Motor neuron (in vitro differentiated cells): ENCODE data around the gene KANSL1L. TPM values are rescaled to one million over a fixed set of nuclear protein-coding genes. Genes with fewer than 3 reads are reported as not detected.
"Not testable (repeated sequence)": the region's sequence is repeated elsewhere in the genome, so short reads cannot be mapped to it uniquely, and the experiment has no call there.

ENCODE experiments used
- ATAC-seq, 8 experiments: fragments of 200-7000 bp; cut with Tn5 transposase; replicated peaks in 6 of 8; 2 replicates each; pipeline ENCODE4 v1.8.0; 2021; ENCODE audit warnings: mild to moderate bottlenecking in 8 of 8, moderate library complexity in 8 of 8
- H3K27ac ChIP-seq, 2 donors: fragments of 250-450 bp; sonication (Bioruptor Pico); 2 replicates each; pipeline ENCODE4 v1.9.0; 2021; ENCODE audit warnings: antibody characterized with exemption in 2 of 2, mild to moderate bottlenecking in 2 of 2, moderate library complexity in 1 of 2
- H3K4me1 ChIP-seq, 2 donors: fragments of 250-450 bp; sonication (Bioruptor Pico); replicated peaks in 1 of 2; 2 replicates each; pipeline ENCODE4 v1.6.1; 2021; ENCODE audit warnings: antibody characterized with exemption in 2 of 2, mild to moderate bottlenecking in 2 of 2, moderate library complexity in 1 of 2
- H3K4me3 ChIP-seq, 5 donors: fragments of 250-450 bp; sonication (Bioruptor Pico); 2 replicates each; pipeline ENCODE4 v1.9.0; 2021; ENCODE audit warnings: antibody characterized with exemption in 5 of 5, mild to moderate bottlenecking in 5 of 5, moderate library complexity in 4 of 5
- WGBS, 10 experiments: fragments of 450-650 bp; shearing (Covaris generic); methylation state at CpG; one replicate each; pipeline ENCODE4 v1.0.0; 2022; 5-methylcytosine and 5-hydroxymethylcytosine counted together
- in situ Hi-C, 9 experiments: fragments of 400-800 bp; cut with MboI; loops; one replicate each; pipeline ENCODE4 v1.15.0; 2021; ENCODE audit warnings: low sequenced_read_pairs in 9 of 9, low pct_unique_long_range_greater_than_20kb in 2 of 9; ENCODE audit not compliant: unreplicated experiment in 9 of 9
- total RNA-seq, 8 experiments: library from RNA; unstranded; fragments of 300-600 nt; gene quantifications; 2 replicates each; pipeline versions ENCODE4 v1.2.3 to v1.2.4, GENCODE V29; 2022

KANSL1L gene
- total RNA-seq, 8 experiments from 2014 or later: 8.0 to 38.9 (median 16.6) TPM

DNA sequence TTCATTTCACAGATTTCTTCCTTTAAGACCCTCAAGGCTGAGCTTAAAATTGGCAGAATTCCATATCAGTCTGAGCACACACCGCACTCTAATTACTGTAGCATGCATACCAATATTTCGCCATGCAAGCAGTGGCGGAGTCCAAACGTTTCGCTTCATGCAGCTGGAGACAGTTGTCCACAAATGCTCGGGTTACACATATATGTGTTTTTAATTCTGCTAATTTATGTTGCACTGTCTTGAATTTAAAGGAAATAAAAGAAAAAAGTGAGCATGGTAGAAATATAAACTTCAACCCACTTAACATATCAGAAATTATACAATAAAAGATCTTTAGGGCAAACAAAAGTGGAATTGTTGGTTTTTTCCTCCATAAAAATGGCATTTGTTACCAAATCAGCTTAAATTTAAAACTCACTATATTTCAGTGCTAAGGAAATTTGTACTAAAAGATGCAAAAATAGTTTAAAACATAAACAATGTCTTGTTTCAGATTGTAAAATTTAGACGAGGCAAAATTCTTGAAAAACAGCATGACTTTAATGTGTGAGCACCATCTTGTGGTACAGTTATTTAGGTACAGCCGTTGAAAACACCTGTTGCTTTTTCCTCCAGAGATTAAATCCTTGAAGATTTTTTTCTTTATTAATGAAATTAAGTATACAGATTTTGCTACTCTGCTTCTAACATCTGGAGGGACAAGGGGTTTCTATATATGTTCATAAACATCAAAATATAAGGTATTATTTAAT lies 24.1 kb upstream of the KANSL1L start:
- Histone ChIP-seq H3K4me1 (no peaks in the 10 kb centered on the region), H3K4me3 (no peak overlapping the region), H3K27ac (no peak overlapping the region)
- WGBS, 10 experiments: 1 to 80% (median 62%) methylated on average over 2 to 8 of the region's 8 CpGs
- in situ Hi-C loops: loop anchor here in 3 of 9 experiments (10.0 to 25.0 kb wide), 5 partner anchors 120 to 1783 kb away; partner anchors contain the start of gene PTH2R (in 1 of the 3)
- peak in 2 of 8 experiments; percentile 51 to 54 for ATAC-seq

- WGBS, 10 experiments: 0 to 100% (median 78%) methylated on average over 1 to 4 of the region's 4 CpGs; no CpG with 5 or more reads in 1 of the 10 experiments
- Histone ChIP-seq H3K27ac (no peak overlapping the region), H3K4me1 (no peaks in the 10 kb centered on the region), H3K4me3 (no peak overlapping the region)
- no peak for ATAC-seq
- in situ Hi-C loops: loop anchor here in 3 of 9 experiments (10.0 to 25.0 kb wide), 5 partner anchors 116 to 1778 kb away; partner anchors contain the start of gene PTH2R (in 1 of the 3)
Measured at GRCh38 chr2:210190345-210190744, 19.1 kb upstream of the KANSL1L start.

DNA sequence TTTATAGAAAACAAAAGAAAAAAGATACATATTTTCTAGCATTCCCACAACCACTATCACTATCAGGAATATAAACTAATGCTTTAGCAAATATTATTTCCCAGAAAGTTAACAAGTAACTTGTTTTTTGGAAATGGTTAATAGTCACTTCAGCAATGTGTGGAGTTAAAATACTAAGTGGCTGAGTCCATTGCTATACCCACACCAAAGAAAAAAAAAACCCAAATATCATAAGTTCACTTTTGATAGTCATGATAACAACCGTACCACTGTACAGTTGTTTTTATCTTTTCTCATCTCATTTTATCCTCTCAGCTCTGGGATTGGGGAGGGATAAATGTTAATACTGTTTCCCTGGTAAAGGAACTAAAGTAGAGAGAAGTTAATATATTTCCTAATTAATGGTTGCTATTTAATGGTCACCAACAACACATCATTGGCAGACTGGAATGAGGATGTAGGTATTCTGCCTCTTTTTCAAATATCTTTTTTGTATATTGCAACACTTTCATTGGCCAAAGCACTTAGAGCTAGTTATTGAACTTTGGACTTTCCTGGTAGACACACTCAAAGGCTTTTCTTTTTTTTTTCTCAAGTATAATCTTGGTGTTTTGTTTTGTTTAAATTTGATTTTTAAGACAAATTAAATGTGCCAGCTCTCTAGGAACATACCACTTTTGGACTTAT lies 18.4 kb upstream of the KANSL1L start:
- Histone ChIP-seq H3K27ac (no peak overlapping the region), H3K4me3 (no peak overlapping the region), H3K4me1 (no peaks in the 10 kb centered on the region)
- no peak for ATAC-seq
- in situ Hi-C loops: loop anchor here in 3 of 9 experiments (10.0 to 25.0 kb wide), 5 partner anchors 115 to 1777 kb away; partner anchors contain the start of gene PTH2R (in 1 of the 3)
- WGBS, 10 experiments: 29 to 100% (median 93%) methylated on average over 1 of the region's 1 CpG; no CpG with 5 or more reads in 4 of the 10 experiments

GRCh38 chr2:210188755-210189154 lies 17.5 kb upstream of the KANSL1L start:
- no peak overlapping the region for H3K4me3 ChIP-seq
- WGBS, 10 experiments: 17 to 100% (median 76%) methylated on average over 1 to 2 of the region's 2 CpGs; no CpG with 5 or more reads in 2 of the 10 experiments
- no peaks in the 10 kb centered on the region for H3K4me1 ChIP-seq
- H3K27ac ChIP-seq: no peak overlapping the region
- ATAC-seq: no peak
- in situ Hi-C loops: loop anchor here in 2 of 9 experiments (25.0 kb wide), 3 partner anchors 201 to 1776 kb away; partner anchors contain the start of gene PTH2R (in 1 of the 2)

- no peak for ATAC-seq
- Histone ChIP-seq H3K4me1 (no peaks in the 10 kb centered on the region), H3K27ac (no peak overlapping the region), H3K4me3 (no peak overlapping the region)
- in situ Hi-C loops: loop anchor here in 2 of 9 experiments (25.0 kb wide), 3 partner anchors 201 to 1776 kb away; partner anchors contain the start of gene PTH2R (in 1 of the 2)
- WGBS, 10 experiments: 14 to 62% (median 47%) methylated on average over 1 to 3 of the region's 3 CpGs; no CpG with 5 or more reads in 2 of the 10 experiments
Measured at GRCh38 chr2:210188190-210188589, 17.0 kb upstream of the KANSL1L start.

GRCh38 chr2:210183936-210184335 lies 12.7 kb upstream of the KANSL1L start:
- ATAC-seq, H3K27ac ChIP-seq, H3K4me1 ChIP-seq, H3K4me3 ChIP-seq: not testable (repeated sequence)
- in situ Hi-C loops: loop anchor here in 2 of 9 experiments (25.0 kb wide), 3 partner anchors 197 to 1772 kb away; partner anchors contain the start of gene PTH2R (in 1 of the 2)
- WGBS, 10 experiments: 29 to 100% (median 80%) methylated on average over 1 of the region's 1 CpG; no CpG with 5 or more reads in 7 of the 10 experiments

DNA sequence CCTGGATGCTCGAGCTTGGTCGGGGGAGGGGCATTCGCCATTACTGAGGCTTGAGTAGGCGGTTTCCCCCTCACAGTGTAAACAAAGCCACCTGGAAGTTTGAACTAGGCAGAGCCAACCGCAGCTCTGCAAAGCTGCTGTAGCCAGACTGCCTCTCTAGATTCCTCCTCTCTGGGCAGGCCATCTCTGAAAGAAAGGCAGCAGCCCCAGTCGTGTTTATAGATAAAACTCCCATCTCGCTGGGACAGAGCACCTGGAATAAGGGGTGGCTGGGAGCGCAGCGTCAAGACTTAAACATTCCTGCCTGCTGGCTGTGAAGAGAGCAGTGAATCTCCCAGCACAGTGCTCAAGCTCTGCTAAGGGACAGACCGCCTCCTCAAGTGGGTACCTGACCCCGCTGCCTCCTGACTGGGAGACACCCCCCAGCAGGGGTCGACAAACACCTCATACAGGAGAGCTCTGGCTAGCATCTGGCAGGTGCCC lies 10.4 kb upstream of the KANSL1L start:
- ATAC-seq, H3K4me3 ChIP-seq, H3K4me1 ChIP-seq, H3K27ac ChIP-seq: not testable (repeated sequence)
- WGBS, 10 experiments: 0 to 83% (median 69%) methylated on average over 1 to 11 of the region's 12 CpGs; no CpG with 5 or more reads in 4 of the 10 experiments
- in situ Hi-C loops: loop anchor here in 2 of 9 experiments (25.0 kb wide), 3 partner anchors 194 to 1769 kb away; partner anchors contain the start of gene PTH2R (in 1 of the 2)

- not testable (repeated sequence) for H3K4me3 ChIP-seq, H3K4me1 ChIP-seq, ATAC-seq, H3K27ac ChIP-seq
- 14 to 100% (median 83%) methylated on average over 1 of the region's 3 CpGs; no CpG with 5 or more reads in 7 of the 10 experiments for WGBS, 10 experiments
- in situ Hi-C loops: loop anchor here in 2 of 9 experiments (25.0 kb wide), 3 partner anchors 194 to 1769 kb away; partner anchors contain the start of gene PTH2R (in 1 of the 2)
Measured at GRCh38 chr2:210181033-210181605, 9.9 kb upstream of the KANSL1L start.

DNA sequence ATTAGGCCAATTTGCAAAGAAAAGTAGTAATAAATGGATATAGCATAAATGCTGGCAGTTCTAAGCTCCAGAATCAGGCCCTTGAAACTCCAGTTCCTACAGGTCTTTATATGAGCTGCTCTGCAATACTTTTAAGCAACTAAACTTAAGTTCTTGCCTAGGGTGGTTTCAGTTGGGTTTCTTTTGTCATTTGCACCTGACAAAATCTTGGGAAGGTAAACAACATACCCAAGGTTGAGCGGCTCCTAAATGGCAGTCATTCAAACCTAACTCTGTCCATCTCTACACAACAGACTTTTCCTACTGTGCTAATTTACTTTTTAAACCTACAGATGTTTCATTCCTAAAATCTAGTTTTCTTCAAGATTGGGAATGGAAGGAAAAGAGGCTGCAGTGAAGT lies 9.3 kb upstream of the KANSL1L start:
- no peak for ATAC-seq
- no peak overlapping the region for H3K4me3 ChIP-seq
- H3K27ac ChIP-seq: no peak overlapping the region
- in situ Hi-C loops: loop anchor here in 2 of 9 experiments (25.0 kb wide), 3 partner anchors 193 to 1768 kb away; partner anchors contain the start of gene PTH2R (in 1 of the 2)
- H3K4me1 ChIP-seq: no peaks in the 10 kb centered on the region
- WGBS, 10 experiments: 83 to 100% (median 100%) methylated on average over 1 of the region's 1 CpG; no CpG with 5 or more reads in 2 of the 10 experiments

DNA sequence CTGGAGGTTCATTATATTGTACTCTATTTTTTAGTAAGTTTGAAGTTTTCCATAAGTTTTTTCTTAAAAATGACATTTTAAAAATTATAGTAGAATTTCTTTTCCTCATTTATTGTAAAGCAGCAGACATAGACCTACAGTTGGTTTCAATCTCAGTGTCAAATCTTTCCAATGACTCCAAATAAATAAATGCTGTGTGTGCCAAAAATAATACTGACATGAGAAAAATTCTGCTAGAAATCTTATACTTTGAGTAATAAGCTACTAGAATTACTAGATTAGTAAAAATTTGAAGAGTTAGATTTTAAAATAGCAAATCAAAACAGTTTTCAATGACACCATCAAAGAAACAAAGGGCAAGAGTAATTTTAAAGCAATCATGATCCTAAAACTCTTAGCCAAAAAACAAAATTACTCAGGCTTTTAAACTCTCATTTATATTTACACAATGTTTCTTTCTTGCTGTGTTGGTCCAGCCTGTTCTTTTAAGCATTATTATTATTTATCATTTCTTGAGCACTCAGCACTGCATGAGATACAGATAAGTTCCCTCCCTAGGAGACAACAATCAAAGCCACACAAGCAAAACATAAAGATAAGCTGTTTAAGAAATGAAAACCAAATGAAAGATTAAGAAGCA lies 8.3 kb upstream of the KANSL1L start:
- in situ Hi-C loops: loop anchor here in 2 of 9 experiments (25.0 kb wide), 3 partner anchors 192 to 1767 kb away; partner anchors contain the start of gene PTH2R (in 1 of the 2)
- no peak for ATAC-seq
- Histone ChIP-seq H3K27ac (no peak overlapping the region), H3K4me3 (no peak overlapping the region), H3K4me1 (no peaks in the 10 kb centered on the region)

DNA sequence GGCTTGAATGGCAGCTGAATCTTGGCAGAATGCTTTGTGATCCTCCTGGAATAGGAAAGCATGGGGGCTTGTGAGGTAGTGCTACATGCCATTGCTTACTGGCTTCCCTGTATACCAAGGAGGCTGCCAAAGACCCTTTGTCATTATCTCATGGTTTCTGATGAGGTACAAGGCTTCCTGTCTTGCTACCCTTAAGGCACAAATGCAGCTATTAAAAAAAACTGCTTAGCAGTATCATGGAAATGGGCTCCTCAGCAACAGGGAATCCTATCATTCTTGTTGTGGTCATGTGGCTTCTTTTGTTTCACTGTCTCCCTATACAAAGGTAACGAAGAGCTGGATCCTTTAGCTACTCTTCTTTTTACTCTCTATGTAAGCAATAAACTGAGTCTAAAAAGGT lies 6.6 kb upstream of the KANSL1L start:
- in situ Hi-C loops: loop anchor here in 2 of 9 experiments (25.0 kb wide), 3 partner anchors 190 to 1765 kb away; partner anchors contain the start of gene PTH2R (in 1 of the 2)
- Histone ChIP-seq H3K4me1 (no peaks in the 10 kb centered on the region), H3K4me3 (no peak overlapping the region), H3K27ac (no peak overlapping the region)
- peak in 1 of 8 experiments; percentile 69 for ATAC-seq
- 17 to 100% (median 60%) methylated on average over 1 of the region's 1 CpG; no CpG with 5 or more reads in 1 of the 10 experiments for WGBS, 10 experiments

DNA sequence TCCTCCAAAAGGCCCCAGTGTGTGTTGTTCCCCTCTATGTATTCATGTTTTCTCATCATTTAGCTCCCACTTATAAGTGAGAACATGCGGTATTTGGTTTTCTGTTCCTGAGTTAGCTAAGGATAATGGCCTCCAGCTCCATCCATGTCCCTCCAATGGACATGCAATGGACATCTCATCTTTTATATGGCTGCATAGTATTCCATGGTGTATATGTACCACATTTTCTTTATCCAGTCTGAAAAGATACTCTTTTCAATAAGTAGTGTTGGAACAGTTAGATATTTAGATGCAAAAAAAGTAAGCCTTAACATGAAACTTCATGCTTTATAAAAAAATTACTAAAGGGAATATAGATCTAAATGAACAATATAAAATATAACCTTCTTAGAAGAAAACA lies 5.9 kb upstream of the KANSL1L start:
- in situ Hi-C loops: loop anchor here in 2 of 9 experiments (25.0 kb wide), 3 partner anchors 190 to 1765 kb away; partner anchors contain the start of gene PTH2R (in 1 of the 2)
- not testable (repeated sequence) for H3K27ac ChIP-seq, H3K4me3 ChIP-seq, H3K4me1 ChIP-seq, ATAC-seq
- 80 to 100% (median 100%) methylated on average over 1 of the region's 1 CpG; no CpG with 5 or more reads in 2 of the 10 experiments for WGBS, 10 experiments
